K562 (cell line): Measurements from ENCODE around the gene PAX5. TPM values are rescaled to one million over a fixed set of nuclear protein-coding genes. Genes with fewer than 3 reads are reported as not detected.

Source experiments
- ATAC-seq: fragments of 200-7000 bp; cut with Tn5 transposase; 3 replicates; pipeline ENCODE4 v1.9.1; 2020; ENCODE audit warnings: moderate library complexity
- BruUV-seq: library from RNA; stranded (reverse); fragments of 400-500 nt; replicated peaks from 2 replicates; lab custom pipeline; 2021; lab: Mats Ljungman, UMichigan
- CTCF ChIA-PET: fragments of 300-600 bp; formaldehyde crosslinking; extraction: SDS; loops from one replicate; lab custom pipeline; 2021; ENCODE audit warnings: low intra/inter-chr PET ratio; lab: Yijun Ruan, JAX
- POLR2A ChIA-PET: fragments of 300-600, 350-650 bp; sonication (Branson Sonifier 250); formaldehyde crosslinking; extraction: SDS; loops from one replicate; lab custom pipeline; 2021; ENCODE audit warnings: antibody characterized with exemption, inconsistent platforms; lab: Yijun Ruan, JAX
- DNase-seq, 4 experiments: peaks; one replicate each; pipeline versions ENCODE4 v3.0.0 to v3.0.0-alpha.2; 2011 to 2018; ENCODE audit warnings: low spot score in 3 of 4, mixed read lengths in 3 of 4; ENCODE audit errors: extremely low read depth in 1 of 4
- FAIRE-seq: peaks from 2 replicates; lab custom pipeline; 2011; peaks lifted over from hg19 to GRCh38; lab: Jason Lieb, UNC
- H2AFZ ChIP-seq: 2 replicates; pipeline ENCODE4 v1.6.0; 2011; ENCODE audit warnings: low read depth, low read length, control low read depth, inconsistent platforms
- H3K27ac ChIP-seq: fragments of 200-600 bp; 3 replicates; pipeline ENCODE4 v1.8.0; 2011; ENCODE audit warnings: low read depth, mild to moderate bottlenecking, control low read depth, inconsistent platforms, low read length, moderate library complexity, mixed read lengths; ENCODE audit errors: extremely low read depth
- H3K27me3 ChIP-seq, 2 experiments: fragments of 300-600 bp in 1 of 2; 2 replicates in 1 of 2; 3 replicates in 1 of 2; pipeline versions ENCODE4 v1.6.0 to v1.8.0; 2011; ENCODE audit warnings: inconsistent platforms in 2 of 2, low read length in 2 of 2, mild to moderate bottlenecking in 1 of 2, mixed read lengths in 1 of 2, moderate library complexity in 1 of 2; ENCODE audit not compliant: control insufficient read depth in 2 of 2, insufficient read depth in 2 of 2
- H3K36me3 ChIP-seq: fragments of 300-600 bp; 3 replicates; pipeline ENCODE4 v1.8.0; 2011; ENCODE audit warnings: mild to moderate bottlenecking, low read length, inconsistent platforms; ENCODE audit not compliant: control insufficient read depth, insufficient read depth
- H3K4me1 ChIP-seq, 2 experiments: fragments of 200-600 bp in 1 of 2; replicated peaks in 1 of 2; 2 replicates in 1 of 2; 3 replicates in 1 of 2; pipeline versions ENCODE4 v1.5.1 to v1.8.0; 2011; ENCODE audit warnings: inconsistent platforms in 2 of 2, low read length in 2 of 2, mild to moderate bottlenecking in 1 of 2, mixed read lengths in 1 of 2, moderate library complexity in 1 of 2; ENCODE audit not compliant: control insufficient read depth in 2 of 2, insufficient read depth in 2 of 2
- H3K4me2 ChIP-seq: 2 replicates; pipeline ENCODE4 v1.6.1; 2011; ENCODE audit warnings: low read length, control low read depth, inconsistent platforms, mixed read lengths; ENCODE audit not compliant: insufficient read depth
- H3K4me3 ChIP-seq: fragments of 200-600 bp; sonication (generic), shearing (Covaris generic); 2 replicates; pipeline ENCODE4 v1.5.1; 2016; ENCODE audit warnings: control low read depth, inconsistent platforms
- H3K79me2 ChIP-seq: fragments of 200-600 bp; 3 replicates; pipeline ENCODE4 v1.8.0; 2011; ENCODE audit warnings: low read length, inconsistent platforms; ENCODE audit not compliant: control insufficient read depth, insufficient read depth
- H3K9ac ChIP-seq, 2 experiments: 2 replicates each; pipeline versions ENCODE4 v1.6.0 to v1.6.1; 2011; ENCODE audit warnings: low read depth in 2 of 2, low read length in 2 of 2, control low read depth in 1 of 2, inconsistent platforms in 1 of 2, mild to moderate bottlenecking in 1 of 2, mixed read lengths in 1 of 2; ENCODE audit not compliant: insufficient read depth in 1 of 2
- H3K9me1 ChIP-seq: one replicate; pipeline ENCODE4 v1.6.0; 2011; ENCODE audit warnings: inconsistent platforms, mild to moderate bottlenecking, low read length, moderate library complexity; ENCODE audit not compliant: control insufficient read depth, insufficient read depth
- H3K9me3 ChIP-seq: replicated peaks from 2 replicates; pipeline ENCODE4 v1.5.1; 2011; ENCODE audit warnings: low read depth, low read length, inconsistent platforms; ENCODE audit not compliant: control insufficient read depth, insufficient read depth
- H4K20me1 ChIP-seq: replicated peaks from 2 replicates; pipeline ENCODE4 v1.6.1; 2011; ENCODE audit warnings: low read length, inconsistent platforms, mixed read lengths; ENCODE audit not compliant: control insufficient read depth, insufficient read depth
- ADNP ChIP-seq: fragments of 200-800 bp; sonication (Bioruptor generic); IDR thresholded peaks from 2 replicates; pipeline ENCODE4 v1.6.1; 2016; ENCODE audit warnings: missing genetic modification characterization, missing compliant biosample characterization
- BCL6 ChIP-seq: fragments of 250-450 bp; sonication (Bioruptor Pico); IDR thresholded peaks from 2 replicates; pipeline ENCODE4 v1.4.0; 2020
- CBFA2T3 ChIP-seq: fragments of 450-650 bp; IDR thresholded peaks from 2 replicates; pipeline ENCODE4 v1.6.1; 2017
- CBX3 ChIP-seq, 2 experiments: IDR thresholded peaks; 1 replicate in 1 of 2; 2 replicates in 1 of 2; pipeline ENCODE4 v1.6.1; 2012; ENCODE audit warnings: inconsistent platforms in 2 of 2, low read length in 2 of 2, borderline replicate concordance in 1 of 2, control low read depth in 1 of 2
- GTF2E2 ChIP-seq: fragments of 200-800 bp; sonication (Bioruptor generic); IDR thresholded peaks from 2 replicates; pipeline ENCODE4 v1.6.1; 2016; ENCODE audit warnings: missing genetic modification characterization, missing compliant biosample characterization
- ILK ChIP-seq: fragments of 450-650 bp; IDR thresholded peaks from 2 replicates; pipeline ENCODE4 v1.6.1; 2016; ENCODE audit warnings: missing genetic modification characterization, low read depth, mild to moderate bottlenecking, missing compliant biosample characterization, moderate library complexity, borderline replicate concordance
- L3MBTL2 ChIP-seq: fragments of 450-650 bp; IDR thresholded peaks from 2 replicates; pipeline ENCODE4 v1.6.1; 2016; ENCODE audit warnings: mild to moderate bottlenecking, moderate library complexity
- MECOM ChIP-seq: fragments of 250-450 bp; sonication (Bioruptor Pico); IDR thresholded peaks from 2 replicates; pipeline ENCODE4 v1.8.0; 2022; ENCODE audit warnings: inconsistent platforms
- MXD1 ChIP-seq: fragments of 250-450 bp; sonication (Bioruptor Pico); IDR thresholded peaks from 2 replicates; pipeline ENCODE4 v1.8.0; 2021; ENCODE audit warnings: borderline replicate concordance, mild to moderate bottlenecking, moderate library complexity; ENCODE audit not compliant: poor library complexity, severe bottlenecking
- NR0B1 ChIP-seq: fragments of 450-650 bp; IDR thresholded peaks from one replicate; pipeline ENCODE4 v1.6.1; 2018; ENCODE audit warnings: mild to moderate bottlenecking, moderate library complexity; ENCODE audit not compliant: partially characterized antibody
- SAFB ChIP-seq: fragments of 200-400 bp; formaldehyde crosslinking; IDR thresholded peaks from 2 replicates; pipeline ENCODE4 v1.6.1; 2017; ENCODE audit warnings: low read depth, low read length, borderline replicate concordance
- SRSF9 ChIP-seq: fragments of 200-400 bp; formaldehyde crosslinking; IDR thresholded peaks from 2 replicates; pipeline ENCODE4 v1.6.1; 2017; ENCODE audit warnings: low read depth, low read length, borderline replicate concordance
- TRIM28 ChIP-seq: fragments of 450-650 bp; IDR thresholded peaks from 2 replicates; pipeline ENCODE4 v1.6.1; 2017
- ZZZ3 ChIP-seq: fragments of 450-650 bp; IDR thresholded peaks from 2 replicates; pipeline ENCODE4 v1.6.1; 2016; ENCODE audit warnings: antibody characterized with exemption, mild to moderate bottlenecking, moderate library complexity
- WGBS: fragments of 100-300 bp; shearing (Covaris generic); methylation state at CpG from one replicate; pipeline ENCODE4 v1.1.6; 2016; ENCODE audit warnings: low coverage, mixed read lengths; ENCODE audit not compliant: insufficient coverage; ENCODE audit errors: missing lambda C conversion rate; 5-methylcytosine and 5-hydroxymethylcytosine counted together
- in situ Hi-C: fragments of 300-500 bp; cut with MboI; formaldehyde crosslinking; loops from 4 replicates; pipeline ENCODE4 v1.15.0; 2018; ENCODE audit warnings: inconsistent platforms, mixed read lengths
- intact Hi-C: fragments of 100-400 bp; cut with micrococcal nuclease; formaldehyde crosslinking; loops from 2 replicates; pipeline ENCODE4 v1.14.2; 2022
- polyA plus RNA-seq, 8 experiments: library from polyadenylated mRNA; depleted of rRNA in 4 of 8; stranded (reverse) in 5 of 8; unstranded in 3 of 8; fragments of >200 nt; fragmentation: Nextera tagmentation in 2 of 8; fragmentation: Illumina TruSeq in 1 of 8; extraction: Ambion mirVana in 2 of 8; extraction: Trizol in 1 of 8; gene quantifications; 2 replicates each; pipeline versions ENCODE4 v1.2.1 to v1.2.3, GENCODE V29; 2011 to 2014; ENCODE audit warnings: inconsistent platforms in 1 of 8, missing spikeins in 1 of 8
- total RNA-seq, 7 experiments: library from RNA; depleted of rRNA in 6 of 7; stranded (reverse); fragments of >200 nt in 6 of 7; fragmentation: Illumina TruSeq in 2 of 7; extraction: Trizol in 2 of 7; gene quantifications; 2 replicates each; pipeline versions ENCODE4 v1.2.1 to v1.2.3, GENCODE V29; 2011 to 2021; ENCODE audit warnings: low replicate concordance in 1 of 7

Gene PAX5
- total and polyA plus RNA-seq, 9 of the 15 experiments (the other 6 are each of a cell fraction or from before 2014, with no cell fraction given), result 0.03 to 0.09 TPM; not detected in 7

- TF ChIP-seq ADNP (tag) (no peak), CBX3 (IDR thresholded peaks at IDR 0.05; ENCODE audit: borderline replicate concordance in 1 of 2, low read length in 2 of 2) (no peak), GTF2E2 (no peak), SAFB (no peak), NR0B1 (no peak), MECOM (CRISPR knock-in tag) (no peak), SRSF9 (no peak), CBFA2T3 (no peak), MXD1 (CRISPR knock-in tag) (no peak), BCL6 (CRISPR knock-in tag) (no peak), TRIM28 (no peak), ILK (no peak), L3MBTL2 (no peak), ZZZ3 (no peak)
- Histone ChIP-seq H4K20me1 (no peaks in the 10 kb centered on the region), H3K4me2 (no peak overlapping the region), H3K9ac (no peak overlapping the region), H2AFZ (no peak overlapping the region), H3K27ac (no peak overlapping the region), H3K4me1 (no peaks in the 10 kb centered on the region), H3K79me2 (no peaks in the 10 kb centered on the region), H3K9me3 (no peaks in the 10 kb centered on the region), H3K27me3 (peaks cover 8 to 52% of the 10 kb centered on the region in 2 experiments; a peak in 4 of 5 replicates), H3K4me3 (no peak overlapping the region), H3K36me3 (no peaks in the 10 kb centered on the region), H3K9me1 (no peaks in the 10 kb centered on the region)
- in situ Hi-C loops (no loop called here), intact Hi-C loops (no loop called here)
- ATAC-seq (no peak), DNase-seq (no peak), FAIRE-seq (no peak)
- CTCF ChIA-PET, result no interaction called here
- POLR2A ChIA-PET, result no interaction called here
- 0% methylated on average over 5 of the region's 5 CpGs for WGBS
- BruUV-seq, result no TSS peak
Measured at GRCh38 chr9:36823934-36824333, 210.1 kb downstream of the PAX5 start.
